HepG2 (cell line): ENCODE results near the gene DNAJC7.

Experiments used
- ARNT ChIP-seq: fragments of 450-650 bp; IDR thresholded peaks from 2 replicates; pipeline ENCODE4 v1.6.1; 2017
- ARNTL ChIP-seq: sonication (generic); formaldehyde crosslinking; IDR thresholded peaks from 2 replicates; pipeline ENCODE4 v1.4.0; 2020; ENCODE audit warnings: mild to moderate bottlenecking, missing genetic modification reagents
- CREB1 ChIP-seq, 2 experiments: fragments of 450-650 bp in 1 of 2; IDR thresholded peaks; 2 replicates each; pipeline ENCODE4 v1.6.1; 2016 to 2017; ENCODE audit warnings: control low read depth in 1 of 2, mild to moderate bottlenecking in 1 of 2, missing compliant biosample characterization in 1 of 2, missing genetic modification characterization in 1 of 2
- JUNB ChIP-seq: sonication (generic); formaldehyde crosslinking; IDR thresholded peaks from 2 replicates; pipeline ENCODE4 v1.8.0; 2022; ENCODE audit warnings: missing genetic modification reagents, mild to moderate bottlenecking, borderline replicate concordance
- PHF20 ChIP-seq: sonication (generic); formaldehyde crosslinking; IDR thresholded peaks from 2 replicates; pipeline ENCODE4 v1.5.0; 2020; ENCODE audit warnings: mild to moderate bottlenecking, missing genetic modification reagents
- POLR2A ChIP-seq, 2 experiments: IDR thresholded peaks; 2 replicates each; pipeline ENCODE4 v1.6.1; 2011; ENCODE audit warnings: low read depth in 2 of 2, low read length in 2 of 2, mild to moderate bottlenecking in 1 of 2, moderate library complexity in 1 of 2; ENCODE audit not compliant: insufficient read depth in 1 of 2
- SAFB2 ChIP-seq: sonication (generic); formaldehyde crosslinking; IDR thresholded peaks from 2 replicates; pipeline ENCODE4 v1.5.1; 2020; ENCODE audit warnings: missing genetic modification reagents, low read depth, mild to moderate bottlenecking, borderline replicate concordance
- SETDB1 ChIP-seq: sonication (generic); formaldehyde crosslinking; IDR thresholded peaks from 2 replicates; pipeline ENCODE4 v1.5.1; 2020; ENCODE audit warnings: missing genetic modification reagents, mild to moderate bottlenecking, borderline replicate concordance
- SMAD1 ChIP-seq: sonication (generic); formaldehyde crosslinking; IDR thresholded peaks from 2 replicates; pipeline ENCODE4 v1.4.0; 2020; ENCODE audit warnings: missing genetic modification reagents, low read depth, mild to moderate bottlenecking, borderline replicate concordance
- TF ChIP-seq, protein P1 (sequence below): IDR thresholded peaks from 2 replicates; pipeline ENCODE4 v1.6.1; 2016; ENCODE audit warnings: missing genetic modification reagents, missing compliant biosample characterization
- TF ChIP-seq, protein P2 (sequence below): sonication (generic); formaldehyde crosslinking; IDR thresholded peaks from 2 replicates; pipeline ENCODE4 v1.8.1; 2023; ENCODE audit warnings: missing genetic modification reagents, inconsistent platforms, borderline replicate concordance
- TF ChIP-seq, protein P3 (sequence below): sonication (generic); formaldehyde crosslinking; IDR thresholded peaks from 2 replicates; pipeline ENCODE4 v1.5.0; 2020; ENCODE audit warnings: mild to moderate bottlenecking, missing genetic modification reagents, moderate library complexity
- TF ChIP-seq, protein P4 (sequence below): sonication (generic); formaldehyde crosslinking; IDR thresholded peaks from 2 replicates; pipeline ENCODE4 v1.5.0; 2020; ENCODE audit warnings: mild to moderate bottlenecking, missing genetic modification reagents, borderline replicate concordance
- TF ChIP-seq, protein P5 (sequence below): sonication (generic); formaldehyde crosslinking; IDR thresholded peaks from 2 replicates; pipeline ENCODE4 v1.5.0; 2020; ENCODE audit warnings: missing genetic modification reagents

DNA sequence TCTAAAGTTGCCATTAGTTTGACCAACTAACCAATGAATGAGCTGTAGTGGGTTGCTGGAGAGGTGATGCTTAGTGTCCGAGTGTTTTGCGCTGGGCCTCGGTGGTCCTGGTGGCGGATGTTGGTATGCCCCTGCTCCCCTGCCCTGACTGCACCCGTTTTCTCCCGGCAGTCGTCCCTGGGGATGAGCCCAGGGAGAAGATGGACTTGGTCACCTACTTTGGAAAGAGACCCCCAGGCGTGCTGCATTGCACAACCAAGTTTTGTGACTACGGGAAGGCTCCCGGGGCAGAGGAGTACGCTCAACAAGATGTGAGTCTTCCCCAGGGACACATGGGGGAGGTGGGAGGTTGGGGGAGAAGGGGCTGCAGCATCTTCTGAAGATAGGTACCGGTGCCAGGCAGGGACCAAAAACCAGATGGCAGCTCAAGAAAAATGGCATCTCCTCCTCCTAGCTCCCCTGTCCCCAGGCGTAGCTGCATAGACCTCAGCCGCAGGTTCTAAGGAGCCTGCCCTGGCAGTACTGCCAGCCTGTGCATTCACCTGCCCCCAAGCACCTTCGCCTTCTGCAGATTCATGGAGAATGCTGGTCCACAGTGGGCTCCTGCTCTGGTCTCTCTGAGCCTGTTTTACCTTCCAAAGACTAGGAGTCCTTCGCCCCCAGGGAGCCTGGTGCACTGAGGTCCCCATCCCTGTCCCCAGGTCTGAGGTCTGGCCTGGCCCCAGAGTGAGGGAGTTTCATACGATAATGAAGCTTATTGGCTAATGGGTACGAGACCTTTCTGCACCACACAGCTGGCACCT, 45.3 kb downstream of the DNAJC7 start:
- TF ChIP-seq JUNB (CRISPR knock-in tag) = no peak
- 0 out of 4 replicates have a peak, but pooled peaks of 1 of the 2 experiments have one; percentile 18 for TF ChIP-seq POLR2A (IDR thresholded peaks at IDR 0.05; ENCODE audit: insufficient read depth in 1 of 2, low read depth in 2 of 2, low read length in 2 of 2)
- TF ChIP-seq CREB1 (IDR thresholded peaks at IDR 0.05) = no peak
- TF ChIP-seq CREB1 (CRISPR knock-in tag; IDR thresholded peaks at IDR 0.05) = no peak
- TF ChIP-seq, protein P1, sequence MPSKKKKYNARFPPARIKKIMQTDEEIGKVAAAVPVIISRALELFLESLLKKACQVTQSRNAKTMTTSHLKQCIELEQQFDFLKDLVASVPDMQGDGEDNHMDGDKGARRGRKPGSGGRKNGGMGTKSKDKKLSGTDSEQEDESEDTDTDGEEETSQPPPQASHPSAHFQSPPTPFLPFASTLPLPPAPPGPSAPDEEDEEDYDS (CRISPR knock-in tag) = no peak
- no peak for TF ChIP-seq PHF20
- no peak for TF ChIP-seq ARNT
- TF ChIP-seq, protein P2, sequence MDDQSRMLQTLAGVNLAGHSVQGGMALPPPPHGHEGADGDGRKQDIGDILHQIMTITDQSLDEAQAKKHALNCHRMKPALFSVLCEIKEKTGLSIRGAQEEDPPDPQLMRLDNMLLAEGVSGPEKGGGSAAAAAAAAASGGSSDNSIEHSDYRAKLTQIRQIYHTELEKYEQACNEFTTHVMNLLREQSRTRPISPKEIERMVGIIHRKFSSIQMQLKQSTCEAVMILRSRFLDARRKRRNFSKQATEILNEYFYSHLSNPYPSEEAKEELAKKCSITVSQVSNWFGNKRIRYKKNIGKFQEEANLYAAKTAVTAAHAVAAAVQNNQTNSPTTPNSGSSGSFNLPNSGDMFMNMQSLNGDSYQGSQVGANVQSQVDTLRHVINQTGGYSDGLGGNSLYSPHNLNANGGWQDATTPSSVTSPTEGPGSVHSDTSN (CRISPR knock-in tag) = no peak
- no peak for TF ChIP-seq SETDB1 (CRISPR knock-in tag)
- TF ChIP-seq, protein P3, sequence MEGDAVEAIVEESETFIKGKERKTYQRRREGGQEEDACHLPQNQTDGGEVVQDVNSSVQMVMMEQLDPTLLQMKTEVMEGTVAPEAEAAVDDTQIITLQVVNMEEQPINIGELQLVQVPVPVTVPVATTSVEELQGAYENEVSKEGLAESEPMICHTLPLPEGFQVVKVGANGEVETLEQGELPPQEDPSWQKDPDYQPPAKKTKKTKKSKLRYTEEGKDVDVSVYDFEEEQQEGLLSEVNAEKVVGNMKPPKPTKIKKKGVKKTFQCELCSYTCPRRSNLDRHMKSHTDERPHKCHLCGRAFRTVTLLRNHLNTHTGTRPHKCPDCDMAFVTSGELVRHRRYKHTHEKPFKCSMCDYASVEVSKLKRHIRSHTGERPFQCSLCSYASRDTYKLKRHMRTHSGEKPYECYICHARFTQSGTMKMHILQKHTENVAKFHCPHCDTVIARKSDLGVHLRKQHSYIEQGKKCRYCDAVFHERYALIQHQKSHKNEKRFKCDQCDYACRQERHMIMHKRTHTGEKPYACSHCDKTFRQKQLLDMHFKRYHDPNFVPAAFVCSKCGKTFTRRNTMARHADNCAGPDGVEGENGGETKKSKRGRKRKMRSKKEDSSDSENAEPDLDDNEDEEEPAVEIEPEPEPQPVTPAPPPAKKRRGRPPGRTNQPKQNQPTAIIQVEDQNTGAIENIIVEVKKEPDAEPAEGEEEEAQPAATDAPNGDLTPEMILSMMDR (CRISPR knock-in tag) = no peak
- no peak for TF ChIP-seq ARNTL (CRISPR knock-in tag)
- TF ChIP-seq SMAD1 (CRISPR knock-in tag) = no peak
- TF ChIP-seq, protein P4, sequence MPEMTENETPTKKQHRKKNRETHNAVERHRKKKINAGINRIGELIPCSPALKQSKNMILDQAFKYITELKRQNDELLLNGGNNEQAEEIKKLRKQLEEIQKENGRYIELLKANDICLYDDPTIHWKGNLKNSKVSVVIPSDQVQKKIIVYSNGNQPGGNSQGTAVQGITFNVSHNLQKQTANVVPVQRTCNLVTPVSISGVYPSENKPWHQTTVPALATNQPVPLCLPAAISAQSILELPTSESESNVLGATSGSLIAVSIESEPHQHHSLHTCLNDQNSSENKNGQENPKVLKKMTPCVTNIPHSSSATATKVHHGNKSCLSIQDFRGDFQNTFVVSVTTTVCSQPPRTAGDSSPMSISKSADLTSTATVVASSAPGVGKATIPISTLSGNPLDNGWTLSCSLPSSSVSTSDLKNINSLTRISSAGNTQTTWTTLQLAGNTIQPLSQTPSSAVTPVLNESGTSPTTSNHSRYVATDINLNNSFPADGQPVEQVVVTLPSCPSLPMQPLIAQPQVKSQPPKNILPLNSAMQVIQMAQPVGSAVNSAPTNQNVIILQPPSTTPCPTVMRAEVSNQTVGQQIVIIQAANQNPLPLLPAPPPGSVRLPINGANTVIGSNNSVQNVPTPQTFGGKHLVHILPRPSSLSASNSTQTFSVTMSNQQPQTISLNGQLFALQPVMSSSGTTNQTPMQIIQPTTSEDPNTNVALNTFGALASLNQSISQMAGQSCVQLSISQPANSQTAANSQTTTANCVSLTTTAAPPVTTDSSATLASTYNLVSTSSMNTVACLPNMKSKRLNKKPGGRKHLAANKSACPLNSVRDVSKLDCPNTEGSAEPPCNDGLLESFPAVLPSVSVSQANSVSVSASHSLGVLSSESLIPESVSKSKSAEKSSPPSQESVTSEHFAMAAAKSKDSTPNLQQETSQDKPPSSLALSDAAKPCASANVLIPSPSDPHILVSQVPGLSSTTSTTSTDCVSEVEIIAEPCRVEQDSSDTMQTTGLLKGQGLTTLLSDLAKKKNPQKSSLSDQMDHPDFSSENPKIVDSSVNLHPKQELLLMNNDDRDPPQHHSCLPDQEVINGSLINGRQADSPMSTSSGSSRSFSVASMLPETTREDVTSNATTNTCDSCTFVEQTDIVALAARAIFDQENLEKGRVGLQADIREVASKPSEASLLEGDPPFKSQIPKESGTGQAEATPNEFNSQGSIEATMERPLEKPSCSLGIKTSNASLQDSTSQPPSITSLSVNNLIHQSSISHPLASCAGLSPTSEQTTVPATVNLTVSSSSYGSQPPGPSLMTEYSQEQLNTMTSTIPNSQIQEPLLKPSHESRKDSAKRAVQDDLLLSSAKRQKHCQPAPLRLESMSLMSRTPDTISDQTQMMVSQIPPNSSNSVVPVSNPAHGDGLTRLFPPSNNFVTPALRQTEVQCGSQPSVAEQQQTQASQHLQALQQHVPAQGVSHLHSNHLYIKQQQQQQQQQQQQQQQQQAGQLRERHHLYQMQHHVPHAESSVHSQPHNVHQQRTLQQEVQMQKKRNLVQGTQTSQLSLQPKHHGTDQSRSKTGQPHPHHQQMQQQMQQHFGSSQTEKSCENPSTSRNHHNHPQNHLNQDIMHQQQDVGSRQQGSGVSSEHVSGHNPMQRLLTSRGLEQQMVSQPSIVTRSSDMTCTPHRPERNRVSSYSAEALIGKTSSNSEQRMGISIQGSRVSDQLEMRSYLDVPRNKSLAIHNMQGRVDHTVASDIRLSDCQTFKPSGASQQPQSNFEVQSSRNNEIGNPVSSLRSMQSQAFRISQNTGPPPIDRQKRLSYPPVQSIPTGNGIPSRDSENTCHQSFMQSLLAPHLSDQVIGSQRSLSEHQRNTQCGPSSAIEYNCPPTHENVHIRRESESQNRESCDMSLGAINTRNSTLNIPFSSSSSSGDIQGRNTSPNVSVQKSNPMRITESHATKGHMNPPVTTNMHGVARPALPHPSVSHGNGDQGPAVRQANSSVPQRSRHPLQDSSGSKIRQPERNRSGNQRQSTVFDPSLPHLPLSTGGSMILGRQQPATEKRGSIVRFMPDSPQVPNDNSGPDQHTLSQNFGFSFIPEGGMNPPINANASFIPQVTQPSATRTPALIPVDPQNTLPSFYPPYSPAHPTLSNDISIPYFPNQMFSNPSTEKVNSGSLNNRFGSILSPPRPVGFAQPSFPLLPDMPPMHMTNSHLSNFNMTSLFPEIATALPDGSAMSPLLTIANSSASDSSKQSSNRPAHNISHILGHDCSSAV = no peak
- TF ChIP-seq, protein P5, sequence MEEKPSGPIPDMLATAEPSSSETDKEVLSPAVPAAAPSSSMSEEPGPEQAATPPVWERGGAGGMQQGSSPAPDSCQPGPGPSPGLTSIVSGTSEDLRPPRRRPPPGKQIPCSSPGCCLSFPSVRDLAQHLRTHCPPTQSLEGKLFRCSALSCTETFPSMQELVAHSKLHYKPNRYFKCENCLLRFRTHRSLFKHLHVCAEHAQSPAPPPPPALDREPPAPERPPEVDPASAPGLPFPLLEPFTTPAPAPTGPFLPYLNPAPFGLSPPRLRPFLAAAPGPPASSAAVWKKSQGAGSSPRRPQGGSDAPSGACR = no peak
- TF ChIP-seq SAFB2 (CRISPR knock-in tag) = peak; percentile 43; the same call in 1 of the 2 replicates
